MM.1S (cell line): ENCODE measurements around the gene TRMT1.

Experiments used
- EZH2 ChIP-seq: fragments of 300-600 bp; sonication (generic); optimal IDR thresholded peaks from 2 replicates; pipeline ENCODE3; 2017; ENCODE audit warnings: low read depth, mild to moderate bottlenecking, antibody characterized with exemption, low read length, mixed read lengths
- EZH2phosphoT487 ChIP-seq: fragments of 300-600 bp; sonication (generic); IDR thresholded peaks from 2 replicates; pipeline ENCODE4 v1.6.1; 2018; ENCODE audit warnings: antibody characterized with exemption, low read length
- TF ChIP-seq, protein P1 (sequence below): fragments of 300-600 bp; sonication (generic); IDR thresholded peaks from 2 replicates; pipeline ENCODE4 v1.5.1; 2016; ENCODE audit warnings: antibody characterized with exemption, low read length, mixed read lengths

- TF ChIP-seq, protein P1, sequence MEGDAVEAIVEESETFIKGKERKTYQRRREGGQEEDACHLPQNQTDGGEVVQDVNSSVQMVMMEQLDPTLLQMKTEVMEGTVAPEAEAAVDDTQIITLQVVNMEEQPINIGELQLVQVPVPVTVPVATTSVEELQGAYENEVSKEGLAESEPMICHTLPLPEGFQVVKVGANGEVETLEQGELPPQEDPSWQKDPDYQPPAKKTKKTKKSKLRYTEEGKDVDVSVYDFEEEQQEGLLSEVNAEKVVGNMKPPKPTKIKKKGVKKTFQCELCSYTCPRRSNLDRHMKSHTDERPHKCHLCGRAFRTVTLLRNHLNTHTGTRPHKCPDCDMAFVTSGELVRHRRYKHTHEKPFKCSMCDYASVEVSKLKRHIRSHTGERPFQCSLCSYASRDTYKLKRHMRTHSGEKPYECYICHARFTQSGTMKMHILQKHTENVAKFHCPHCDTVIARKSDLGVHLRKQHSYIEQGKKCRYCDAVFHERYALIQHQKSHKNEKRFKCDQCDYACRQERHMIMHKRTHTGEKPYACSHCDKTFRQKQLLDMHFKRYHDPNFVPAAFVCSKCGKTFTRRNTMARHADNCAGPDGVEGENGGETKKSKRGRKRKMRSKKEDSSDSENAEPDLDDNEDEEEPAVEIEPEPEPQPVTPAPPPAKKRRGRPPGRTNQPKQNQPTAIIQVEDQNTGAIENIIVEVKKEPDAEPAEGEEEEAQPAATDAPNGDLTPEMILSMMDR = no peak
- TF ChIP-seq EZH2phosphoT487 = no peak
- no peak for TF ChIP-seq EZH2
These were observed 14.7 kb downstream of the TRMT1 start for GRCh38 chr19:13101590-13102415.
